CD4-positive, alpha-beta T cell (primary cell): ENCODE results near the gene CCDC27. TPM values are rescaled to one million over a fixed set of nuclear protein-coding genes. Genes with fewer than 3 reads are reported as not detected.

Experiments used
- ATAC-seq: fragments of 200-7000 bp; cut with Tn5 transposase; one replicate; pipeline ENCODE4 v1.10.0; 2022; ENCODE audit warnings: mild to moderate bottlenecking; ENCODE audit not compliant: poor library complexity
- CTCF ChIA-PET: fragments of 350-600 bp; sonication (Branson Sonifier 250); formaldehyde crosslinking; loops from one replicate; lab custom pipeline; 2021; ENCODE audit warnings: antibody characterized with exemption, inconsistent platforms; lab: Charles Lee
- POLR2A ChIA-PET: fragments of 350-600 bp; sonication (Branson Sonifier 250); formaldehyde crosslinking; loops from one replicate; lab custom pipeline; 2021; ENCODE audit warnings: antibody characterized with exemption, inconsistent platforms; lab: Charles Lee
- DNase-seq, 14 experiments: peaks; one replicate each; pipeline ENCODE4 v3.0.0-alpha.2; 2013 to 2020; ENCODE audit warnings: mixed read lengths in 2 of 14
- H3K27ac ChIP-seq, 2 donors: one replicate each; pipeline versions ENCODE4 v1.5.1 to v1.7.0; 2013; ENCODE audit warnings: low read length in 2 of 2, low read depth in 1 of 2, mild to moderate bottlenecking in 1 of 2
- H3K27me3 ChIP-seq, 2 experiments: 1 replicate in 1 of 2; 2 replicates in 1 of 2; pipeline versions ENCODE4 v1.6.1 to v1.7.0; 2013; ENCODE audit warnings: low read length in 2 of 2, control low read depth in 1 of 2, mild to moderate bottlenecking in 1 of 2, moderate library complexity in 1 of 2; ENCODE audit not compliant: insufficient read depth in 2 of 2, control insufficient read depth in 1 of 2
- H3K36me3 ChIP-seq: one replicate; pipeline ENCODE4 v1.6.1; 2013; ENCODE audit warnings: low read length, control low read depth; ENCODE audit not compliant: insufficient read depth
- H3K4me1 ChIP-seq: one replicate; pipeline ENCODE4 v1.6.1; 2013; ENCODE audit warnings: low read length, control low read depth; ENCODE audit not compliant: insufficient read depth
- H3K4me3 ChIP-seq: one replicate; pipeline ENCODE4 v1.5.1; 2013; ENCODE audit warnings: mild to moderate bottlenecking, low read length, moderate library complexity
- H3K9me3 ChIP-seq, 2 experiments: 1 replicate in 1 of 2; 2 replicates in 1 of 2; pipeline versions ENCODE4 v1.6.1 to v1.7.0; 2013; ENCODE audit warnings: low read length in 2 of 2, mild to moderate bottlenecking in 2 of 2, control low read depth in 1 of 2, moderate library complexity in 1 of 2; ENCODE audit not compliant: control insufficient read depth in 1 of 2, insufficient read depth in 1 of 2
- H3K27ac Mint-ChIP-seq: one replicate; pipeline ENCODE4 v1.8.0; 2020; ENCODE audit warnings: mixed read lengths
- H3K27me3 Mint-ChIP-seq: one replicate; pipeline ENCODE4 v1.8.0; 2021; ENCODE audit warnings: mixed read lengths
- H3K36me3 Mint-ChIP-seq: one replicate; pipeline ENCODE4 v1.8.0; 2021; ENCODE audit warnings: low read depth, mixed read lengths
- H3K4me1 Mint-ChIP-seq: one replicate; pipeline ENCODE4 v1.8.0; 2021; ENCODE audit warnings: low read depth, mixed read lengths
- H3K4me3 Mint-ChIP-seq: one replicate; pipeline ENCODE4 v1.8.0; 2020; ENCODE audit warnings: mild to moderate bottlenecking, mixed read lengths
- H3K9me3 Mint-ChIP-seq: one replicate; pipeline ENCODE4 v1.8.0; 2020; ENCODE audit warnings: mixed read lengths
- intact Hi-C, 2 experiments: fragments of 100-400 bp; cut with DNase I in 1 of 2; cut with micrococcal nuclease in 1 of 2; formaldehyde crosslinking; loops; one replicate each; pipeline versions ENCODE4 v1.15.1 to v1.9.0; 2023 to 2025; cut with DNase I, micrococcal nuclease
- total RNA-seq, 174 experiments: library from RNA in 2 of 174; stranded (reverse) in 2 of 174; gene quantifications; one replicate each; pipeline ENCODE4 v1.2.3 and lab custom pipeline; 2021 to 2026
- TF ChIP-seq, protein P1 (sequence below): fragments of 200-600 bp; IDR thresholded peaks from one replicate; pipeline ENCODE4 v1.8.0; 2022; ENCODE audit warnings: antibody characterized with exemption, mild to moderate bottlenecking

Gene CCDC27
- total RNA-seq, 2 experiments from 2014 or later, result not detected

GRCh38 chr1:3785456-3786157, 33.4 kb downstream of the CCDC27 start:
- ATAC-seq, result no peak
- ChIA-PET POLR2A (no interaction called here), CTCF (no interaction called here)
- Mint-ChIP-seq H3K27ac (no peak overlapping the region), H3K27me3 (no peaks in the 10 kb centered on the region), H3K36me3 (peaks cover 74% of the 10 kb centered on the region), H3K4me3 (no peak overlapping the region), H3K9me3 (no peaks in the 10 kb centered on the region), H3K4me1 (peaks cover 3% of the 10 kb centered on the region)
- H3K27me3 ChIP-seq, result no peaks in the 10 kb centered on the region
- H3K9me3 ChIP-seq, result no peaks in the 10 kb centered on the region
- intact Hi-C loops, result no loop called here
- H3K4me1 ChIP-seq, result peaks cover 36% of the 10 kb centered on the region
- H3K27ac ChIP-seq, result no peak overlapping the region
- no peak overlapping the region for H3K4me3 ChIP-seq
- TF ChIP-seq, protein P1, sequence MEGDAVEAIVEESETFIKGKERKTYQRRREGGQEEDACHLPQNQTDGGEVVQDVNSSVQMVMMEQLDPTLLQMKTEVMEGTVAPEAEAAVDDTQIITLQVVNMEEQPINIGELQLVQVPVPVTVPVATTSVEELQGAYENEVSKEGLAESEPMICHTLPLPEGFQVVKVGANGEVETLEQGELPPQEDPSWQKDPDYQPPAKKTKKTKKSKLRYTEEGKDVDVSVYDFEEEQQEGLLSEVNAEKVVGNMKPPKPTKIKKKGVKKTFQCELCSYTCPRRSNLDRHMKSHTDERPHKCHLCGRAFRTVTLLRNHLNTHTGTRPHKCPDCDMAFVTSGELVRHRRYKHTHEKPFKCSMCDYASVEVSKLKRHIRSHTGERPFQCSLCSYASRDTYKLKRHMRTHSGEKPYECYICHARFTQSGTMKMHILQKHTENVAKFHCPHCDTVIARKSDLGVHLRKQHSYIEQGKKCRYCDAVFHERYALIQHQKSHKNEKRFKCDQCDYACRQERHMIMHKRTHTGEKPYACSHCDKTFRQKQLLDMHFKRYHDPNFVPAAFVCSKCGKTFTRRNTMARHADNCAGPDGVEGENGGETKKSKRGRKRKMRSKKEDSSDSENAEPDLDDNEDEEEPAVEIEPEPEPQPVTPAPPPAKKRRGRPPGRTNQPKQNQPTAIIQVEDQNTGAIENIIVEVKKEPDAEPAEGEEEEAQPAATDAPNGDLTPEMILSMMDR, result no peak
- no peak for DNase-seq
- H3K36me3 ChIP-seq, result peaks cover 74% of the 10 kb centered on the region

DNA sequence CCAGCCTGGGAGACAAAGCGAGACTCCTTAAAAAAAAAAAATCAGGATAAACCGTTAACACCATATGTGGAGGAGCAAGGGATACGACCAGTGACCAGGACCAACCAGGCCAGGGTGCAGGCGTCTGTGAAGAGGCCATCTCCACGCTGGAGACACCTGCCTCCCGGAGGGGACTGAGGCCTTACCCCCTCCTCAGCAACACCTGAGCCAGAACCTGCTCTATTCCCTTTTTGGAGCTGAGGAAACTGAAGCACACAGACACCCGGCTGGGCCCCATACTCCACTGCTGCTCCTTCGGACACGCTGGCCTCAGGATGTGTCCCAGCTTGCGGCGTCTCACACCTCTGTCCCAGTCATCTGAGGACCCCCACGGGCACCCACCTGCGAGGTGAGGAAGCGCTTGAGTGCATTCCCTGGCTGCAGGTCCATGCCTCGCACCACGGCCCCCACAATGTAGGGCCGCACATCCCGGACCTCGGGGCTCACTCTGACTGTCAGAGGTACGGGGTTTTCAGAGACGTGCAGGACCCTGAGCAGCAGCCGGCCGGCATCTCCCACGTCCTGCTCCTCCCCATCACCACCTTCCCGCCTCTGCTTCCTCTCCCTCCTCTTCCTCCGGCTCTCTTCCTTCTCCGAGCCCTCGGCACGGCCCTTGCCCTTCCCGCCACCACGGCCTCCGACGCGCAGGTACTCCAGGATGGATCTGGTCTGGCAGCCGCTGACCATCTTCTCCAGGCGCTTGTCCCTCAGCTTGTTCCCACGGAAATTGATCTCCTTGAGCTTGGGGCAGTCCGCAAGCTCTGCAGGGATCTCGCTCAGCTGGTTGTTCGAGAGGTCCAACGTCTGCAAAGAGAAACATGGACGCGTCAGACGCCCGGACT, 34.5 kb downstream of the CCDC27 start:
- peaks cover 65% of the 10 kb centered on the region for H3K36me3 Mint-ChIP-seq
- H3K27ac Mint-ChIP-seq, result peak overlapping the region; percentile 30
- CTCF ChIA-PET, result interaction anchor here (1.6 kb wide), 1 partner anchor 11 kb away, joined by 9 read pairs; no protein-coding TSS in a partner anchor

GRCh38 chr1:3787349-3787715, 35.1 kb downstream of the CCDC27 start:
- H3K27ac Mint-ChIP-seq, result peak overlapping the region; percentile 30
- Histone ChIP-seq H3K27ac (no peak overlapping the region), H3K27me3 (no peaks in the 10 kb centered on the region), H3K4me1 (peaks cover 38% of the 10 kb centered on the region), H3K9me3 (no peaks in the 10 kb centered on the region), H3K4me3 (no peak overlapping the region), H3K36me3 (peaks cover 68% of the 10 kb centered on the region)
- ATAC-seq (peak; percentile 73), DNase-seq (peak in 7 of 14 experiments; percentile 18 to 72 (median 34))
- no peaks in the 10 kb centered on the region for H3K9me3 Mint-ChIP-seq
- no peak overlapping the region for H3K4me3 Mint-ChIP-seq
- TF ChIP-seq, protein P1, result no peak
- POLR2A ChIA-PET, result no interaction called here
- no peaks in the 10 kb centered on the region for H3K27me3 Mint-ChIP-seq
- intact Hi-C loops, result no loop called here
- CTCF ChIA-PET, result interaction anchor here (1.6 kb wide), 1 partner anchor 12 kb away, joined by 9 read pairs; no protein-coding TSS in a partner anchor
- H3K36me3 Mint-ChIP-seq, result peaks cover 65% of the 10 kb centered on the region
- peaks cover 10% of the 10 kb centered on the region for H3K4me1 Mint-ChIP-seq

More for the DNA sequence above, 34.5 kb downstream of the CCDC27 start:
- intact Hi-C loops, result no loop called here
- TF ChIP-seq, protein P1, result no peak
- H3K4me1 Mint-ChIP-seq, result peaks cover 4% of the 10 kb centered on the region
- no peaks in the 10 kb centered on the region for H3K9me3 Mint-ChIP-seq
- ATAC-seq, result no peak
- Histone ChIP-seq H3K4me3 (no peak overlapping the region), H3K9me3 (no peaks in the 10 kb centered on the region), H3K27me3 (no peaks in the 10 kb centered on the region), H3K36me3 (peaks cover 68% of the 10 kb centered on the region), H3K27ac (no peak overlapping the region), H3K4me1 (peaks cover 38% of the 10 kb centered on the region)
- no peaks in the 10 kb centered on the region for H3K27me3 Mint-ChIP-seq
- POLR2A ChIA-PET, result no interaction called here
- no peak overlapping the region for H3K4me3 Mint-ChIP-seq
- DNase-seq, result no peak
